Daoy (cell line): ENCODE data around the gene KCTD18. TPM values are rescaled to one million over a fixed set of nuclear protein-coding genes. Genes with fewer than 3 reads are reported as not detected.

ENCODE experiments used
- DNase-seq: peaks from one replicate; pipeline ENCODE4 v3.0.0-alpha.2; 2015; ENCODE audit warnings: low read depth
- total RNA-seq: library from RNA; depleted of rRNA; stranded (reverse); fragments of >200 nt; shearing (Covaris generic); gene quantifications from 2 replicates; pipeline ENCODE4 v1.2.3, GENCODE V29; 2014; rRNA removed

KCTD18 gene
- 9.9 and 17.0 TPM in 2 replicates for total RNA-seq

DNA sequence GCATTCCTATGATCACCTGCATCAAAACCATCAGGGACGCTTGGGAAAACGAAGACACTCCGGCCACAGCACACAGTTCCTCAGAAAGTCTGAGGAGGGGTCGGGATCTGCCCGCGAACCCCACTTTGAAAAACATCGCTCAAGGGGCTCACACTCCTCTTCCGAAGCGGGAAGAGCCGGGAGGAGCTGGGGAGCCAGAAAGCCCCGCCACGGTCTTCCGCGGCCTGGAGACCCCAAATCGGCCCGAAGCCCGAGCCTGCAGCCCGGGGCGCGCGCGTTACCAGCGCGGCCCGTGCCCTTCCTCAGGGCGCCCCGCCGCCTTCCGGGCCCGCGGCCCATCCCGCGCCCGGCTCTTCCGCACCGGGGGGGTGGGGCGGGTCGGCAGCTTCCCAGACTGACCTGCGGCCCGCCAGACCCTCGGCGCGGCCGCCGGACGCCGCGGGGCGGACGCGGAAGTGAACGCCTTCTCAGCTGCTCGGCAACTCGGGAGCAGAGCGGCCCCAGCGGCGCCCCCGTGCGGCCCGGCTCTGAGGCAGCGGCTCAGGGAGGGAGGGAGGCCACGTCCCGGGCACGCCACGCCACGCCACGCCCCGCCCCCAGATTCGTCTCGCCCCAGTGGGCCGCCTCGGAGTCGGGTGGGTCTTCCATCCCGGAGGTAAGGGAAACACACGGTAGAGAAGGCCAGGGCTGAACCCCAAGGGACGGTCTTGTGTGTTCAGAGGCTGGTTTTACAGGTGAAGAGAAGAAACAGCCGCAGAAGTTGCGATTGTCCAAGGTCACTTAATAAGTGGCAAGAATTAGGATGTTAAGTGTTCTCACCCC is at the start of gene KCTD18:
TSS of gene KCTD18 (minus strand) at position 457 of the 822 bp plus-strand sequence. CDS start 3,052 bp downstream, outside the sequence.
- peak; percentile 87 for DNase-seq

DNA sequence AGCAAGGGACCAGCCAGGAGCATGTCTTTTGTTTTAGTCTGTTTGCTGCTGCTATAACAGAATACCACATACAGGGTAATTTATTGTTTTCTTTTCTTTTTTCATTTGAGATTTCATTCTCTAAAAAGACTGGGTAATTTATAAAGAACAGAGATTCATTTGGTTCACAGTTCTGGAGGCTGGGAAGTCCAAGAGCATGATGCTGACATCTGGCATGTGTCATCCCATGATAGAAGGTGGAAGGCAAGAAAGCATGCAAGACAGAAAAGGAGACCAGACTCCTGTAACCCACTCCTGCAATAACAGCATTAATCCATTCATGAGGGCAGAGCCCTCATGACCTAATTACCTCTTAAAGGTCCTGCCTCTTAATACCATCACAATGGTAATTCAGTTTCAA is 30.9 kb upstream of the KCTD18 start:
- no peak for DNase-seq

DNA sequence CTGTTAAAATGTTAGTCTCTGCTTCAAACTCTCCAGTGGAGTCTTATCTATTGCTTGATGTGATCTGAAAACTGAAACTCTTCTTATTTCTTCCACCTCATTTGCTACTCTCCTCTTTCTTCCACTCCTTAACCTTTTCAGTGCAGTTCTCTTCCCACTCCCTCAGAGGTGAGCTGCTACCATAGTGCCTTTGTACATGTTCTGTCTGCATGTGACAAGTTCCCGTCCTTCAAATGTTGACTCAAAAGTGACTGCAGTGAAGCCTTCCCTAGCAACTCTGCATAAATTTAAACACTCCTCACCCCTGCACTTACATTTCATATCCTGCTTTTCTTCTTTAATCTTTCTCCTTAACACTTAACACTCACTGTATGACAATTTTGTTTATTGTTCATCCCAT is 28.3 kb upstream of the KCTD18 start:
- no peak for DNase-seq

- DNase-seq: no peak
These were observed 24.7 kb upstream of the KCTD18 start for GRCh38 chr2:200534572-200534971.

- DNase-seq: no peak
These were observed 23.9 kb upstream of the KCTD18 start for GRCh38 chr2:200533754-200534153.

GRCh38 chr2:200528228-200528627 is 18.4 kb upstream of the KCTD18 start:
- DNase-seq: no peak

- DNase-seq: peak; percentile 98
These were observed 16.2 kb upstream of the KCTD18 start, which contains the start of gene SGO2 for GRCh38 chr2:200525882-200526651. SGO2 (plus strand) TSS chr2:200526207; CDS start chr2:200532976, 6,769 bp downstream.

GRCh38 chr2:200525551-200525881 is 15.6 kb upstream of the KCTD18 start:
- DNase-seq: no peak

DNA sequence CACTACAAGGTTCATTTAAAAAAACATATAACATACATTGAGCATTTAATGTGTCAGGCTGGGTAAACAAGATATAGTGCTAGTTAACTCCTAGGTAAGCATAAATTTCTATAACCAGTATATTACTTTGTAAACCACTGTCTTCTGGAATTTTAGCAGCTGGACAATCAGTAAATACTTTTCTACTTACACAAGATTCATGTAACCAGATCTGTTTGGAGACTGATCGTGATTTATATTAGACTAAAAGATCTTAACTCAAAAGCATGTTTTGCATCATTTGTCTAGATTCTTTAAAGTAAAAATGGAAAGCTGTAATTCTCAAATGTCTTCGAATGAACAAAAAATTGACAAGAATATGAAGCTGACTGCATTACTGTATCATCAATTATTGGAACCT is 15.2 kb upstream of the KCTD18 start:
- DNase-seq: no peak

DNA sequence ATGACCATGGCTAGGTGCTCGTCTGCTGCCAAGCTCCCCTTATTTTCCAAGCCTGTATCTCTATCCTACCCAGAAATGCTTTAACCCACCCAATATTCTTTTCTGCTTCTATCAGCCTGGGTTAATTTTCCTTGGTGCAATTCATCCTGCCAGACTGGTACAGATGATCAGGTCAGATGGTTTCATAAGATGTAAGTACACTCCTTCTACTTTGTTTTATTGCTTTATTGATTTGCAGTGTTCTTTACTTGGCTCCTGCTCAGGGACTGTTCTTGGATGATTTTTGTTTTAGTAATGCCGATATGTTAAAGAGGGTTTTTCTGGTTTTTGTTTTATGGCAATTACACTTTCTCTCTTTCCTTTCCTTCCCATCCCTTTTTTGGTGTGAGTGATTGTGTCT is 13.7 kb upstream of the KCTD18 start:
- no peak for DNase-seq

GRCh38 chr2:200523158-200523557 is 13.3 kb upstream of the KCTD18 start:
- no peak for DNase-seq

- no peak for DNase-seq
These were observed 5.3 kb upstream of the KCTD18 start for GRCh38 chr2:200515155-200515554.

DNA sequence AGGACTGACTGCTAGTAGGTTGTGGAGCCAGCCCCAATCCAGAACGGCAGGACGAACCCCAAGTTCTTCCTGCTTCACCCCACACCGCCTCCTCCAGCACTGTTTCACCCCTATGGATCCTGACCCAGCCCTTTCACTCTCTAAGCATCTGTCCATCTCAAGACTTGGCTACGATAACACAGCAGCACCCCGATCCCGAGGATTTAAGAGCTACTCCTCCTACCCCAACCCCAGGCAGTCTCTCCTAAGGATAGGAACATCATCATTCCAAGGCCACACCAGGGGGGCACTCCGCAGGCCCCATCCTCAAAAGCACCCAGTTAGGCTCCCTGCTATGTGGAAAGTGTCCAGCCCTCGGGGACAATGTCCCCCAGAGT is 645 bp downstream of the KCTD18 start:
- no peak for DNase-seq

DNA sequence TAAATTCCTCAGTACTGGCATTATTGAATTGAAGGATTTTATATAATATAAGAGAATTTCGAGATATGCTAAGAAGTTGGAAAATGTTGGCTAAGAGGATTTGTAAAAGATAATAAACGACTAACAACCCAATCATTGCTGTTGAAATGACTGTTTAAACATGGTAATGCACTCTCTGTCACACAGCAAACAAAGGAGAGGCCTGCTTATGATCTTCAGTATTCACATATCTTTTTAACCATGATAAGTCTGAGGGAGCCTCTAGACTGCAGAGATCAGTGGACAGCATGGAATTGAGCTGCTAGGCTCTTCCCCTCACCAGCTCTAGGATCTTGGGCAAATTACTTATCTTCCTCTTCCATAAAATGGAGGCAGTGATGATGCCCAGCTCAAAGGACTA is 2.7 kb downstream of the KCTD18 start:
- no peak for DNase-seq

DNA sequence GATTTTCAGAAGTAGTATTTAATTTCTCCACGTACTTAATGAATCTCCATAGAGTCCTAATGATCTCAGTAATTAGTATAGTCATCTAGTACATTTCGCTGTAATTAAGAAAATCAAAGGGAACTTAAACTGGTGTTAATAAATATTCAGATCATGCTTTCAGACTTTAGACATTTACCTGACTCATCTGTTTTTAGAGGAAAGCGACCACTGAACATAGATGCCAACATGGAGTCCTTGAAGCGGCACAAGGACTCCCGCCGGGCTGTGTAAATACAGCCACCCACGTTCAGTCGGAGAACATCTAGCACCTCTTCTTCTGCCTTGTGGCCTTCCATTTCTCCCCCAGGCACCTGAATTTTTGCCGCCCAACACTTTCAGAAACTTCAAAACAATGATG is 3.2 kb downstream of the KCTD18 start:
- DNase-seq: no peak

DNA sequence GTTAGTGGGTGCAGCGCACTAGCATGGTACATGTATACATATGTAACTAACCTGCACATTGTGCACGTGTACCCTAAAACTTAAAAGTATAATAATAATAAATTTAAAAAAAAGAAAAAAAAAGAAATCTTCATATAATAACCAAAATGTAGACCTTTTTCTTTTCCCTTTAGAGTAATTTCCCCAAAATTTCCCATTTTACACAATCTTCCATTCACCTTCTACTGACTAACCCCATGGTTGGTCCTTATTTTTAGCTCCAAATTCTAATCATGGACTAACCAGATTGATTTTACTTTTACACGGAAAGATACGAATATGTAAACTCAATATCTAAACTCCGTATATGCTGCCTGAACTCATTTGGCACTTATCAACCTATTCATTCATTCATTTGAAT is 7.7 kb downstream of the KCTD18 start:
- DNase-seq: no peak

DNA sequence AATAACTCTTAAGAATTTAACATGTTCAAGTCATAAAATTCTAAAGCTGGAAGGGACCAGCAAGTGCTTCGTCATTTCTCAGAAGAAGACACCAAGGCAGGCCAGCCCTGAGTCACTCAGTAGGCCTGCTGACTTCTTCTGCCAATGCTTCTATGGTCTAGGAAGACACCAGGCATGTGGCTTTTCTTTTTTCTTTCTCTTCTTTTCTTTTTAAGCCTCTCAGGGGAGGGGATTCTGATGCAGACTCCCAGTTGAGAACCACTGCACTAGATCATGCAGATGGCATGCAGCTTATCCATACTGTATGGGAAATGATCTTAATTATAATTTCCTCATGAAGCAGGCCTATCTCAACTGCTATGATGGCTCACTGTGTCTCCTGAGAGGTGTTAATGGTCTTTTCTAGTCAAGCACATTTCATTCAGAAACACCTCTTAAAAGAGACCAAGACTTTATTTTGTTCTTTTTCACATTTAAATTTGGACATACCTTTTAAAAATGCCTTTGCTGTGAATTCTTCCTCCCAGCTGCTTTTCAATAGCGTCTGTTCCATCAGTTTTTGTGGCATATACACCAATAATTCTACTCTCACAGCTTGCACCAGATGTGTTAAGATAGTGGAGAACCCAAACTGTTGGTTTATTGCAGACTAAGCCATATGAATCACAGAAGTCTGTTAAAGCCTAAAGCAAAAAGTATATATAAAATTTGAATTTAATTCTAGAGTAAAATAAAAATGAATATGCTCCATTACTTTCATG is 11.3 kb downstream of the KCTD18 start:
- DNase-seq: no peak

GRCh38 chr2:200496696-200497095 is 13.2 kb downstream of the KCTD18 start:
- DNase-seq: no peak

DNA sequence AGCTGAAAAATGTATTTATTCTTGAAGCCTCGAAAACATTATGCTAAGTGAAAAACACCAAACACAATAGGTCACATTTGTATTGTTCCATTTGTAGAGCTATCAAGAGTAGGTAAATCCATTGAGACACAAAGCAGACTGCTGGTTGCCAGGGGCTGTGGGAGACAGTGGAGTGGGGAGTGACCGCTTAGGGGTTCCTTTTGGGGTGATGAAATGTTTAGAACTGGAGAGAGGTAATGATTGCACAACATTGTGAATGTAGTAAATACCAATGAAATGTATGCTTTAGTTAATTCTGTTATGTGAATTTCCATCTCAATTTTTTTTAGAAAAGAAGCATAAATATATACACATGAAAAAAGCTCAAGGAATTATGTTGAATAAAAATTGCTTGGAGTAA is 15.8 kb downstream of the KCTD18 start:
- no peak for DNase-seq

DNA sequence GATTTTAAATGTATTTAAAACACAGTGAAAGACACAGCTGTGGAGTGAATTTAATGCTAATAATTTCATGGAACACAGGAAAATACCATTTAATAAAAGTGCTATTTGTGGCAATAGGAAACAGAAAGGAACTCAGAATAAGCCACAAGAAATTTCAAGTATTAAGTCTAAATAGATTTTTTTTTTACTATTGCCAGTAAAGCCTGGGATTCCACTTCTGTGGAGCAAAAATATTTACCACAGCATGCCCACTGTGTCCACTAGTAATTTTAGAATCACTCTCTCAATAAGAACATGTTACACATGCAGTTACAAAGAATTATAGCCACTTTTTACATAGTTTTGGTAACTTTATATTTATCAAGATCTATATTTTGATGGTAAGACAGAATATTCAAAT is 17.2 kb downstream of the KCTD18 start:
- DNase-seq: no peak

DNA sequence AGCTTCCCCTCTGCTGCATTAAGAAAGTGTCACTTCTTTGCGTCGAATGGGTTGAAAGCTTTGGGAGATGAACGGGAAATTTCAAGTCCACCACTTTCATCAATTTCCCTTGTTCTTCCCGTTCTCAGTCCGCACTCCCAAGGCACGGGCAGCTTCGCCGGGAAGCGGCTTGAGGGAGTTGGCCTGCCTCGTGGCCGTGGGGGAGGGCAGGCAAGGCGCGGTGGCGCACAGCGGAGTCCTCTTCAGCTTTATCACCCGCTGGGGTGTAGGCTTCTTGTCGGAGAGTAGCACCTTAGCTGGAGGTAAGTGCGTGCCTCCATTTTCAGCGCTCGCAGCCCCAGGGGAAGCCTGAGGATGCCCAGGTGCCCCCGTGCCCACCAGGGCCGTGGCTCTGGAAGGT is 19.9 kb downstream of the KCTD18 start:
- no peak for DNase-seq

DNA sequence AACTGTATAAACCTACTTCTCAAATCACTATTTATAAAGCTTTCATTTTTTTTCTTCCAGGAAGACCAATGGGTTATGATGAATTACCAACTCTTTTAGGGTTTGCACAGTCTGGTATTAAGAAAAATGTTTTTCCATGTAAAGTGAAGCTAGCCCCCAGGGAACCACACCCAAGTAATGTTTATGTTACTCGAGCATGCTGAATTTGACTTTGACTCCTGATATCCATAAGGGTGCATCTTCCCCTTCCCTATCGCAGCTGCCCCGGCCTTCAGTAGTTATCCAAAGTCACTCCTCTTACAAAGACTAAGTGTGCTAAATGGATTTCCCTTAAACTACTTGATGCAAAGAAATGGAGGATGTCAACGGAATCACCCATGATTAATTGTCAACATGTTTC is 21.7 kb downstream of the KCTD18 start:
- no peak for DNase-seq
